LNCaP clone FGC (cell line): ENCODE data around the gene KEAP1.
A peak's percentile ranks its signal among the peaks of the same experiment; 100 is the strongest.

Experiments used
- DNase-seq: peaks from one replicate; pipeline ENCODE4 v3.0.0-alpha.2; 2011; ENCODE audit warnings: low read depth
- H3K4me3 ChIP-seq: 2 replicates; pipeline ENCODE4 v1.5.1; 2011; ENCODE audit warnings: mild to moderate bottlenecking, low read depth, low read length, control low read depth
- CTCF ChIP-seq: IDR thresholded peaks from 2 replicates; pipeline ENCODE4 v1.5.1; 2012; ENCODE audit warnings: mild to moderate bottlenecking; ENCODE audit not compliant: control insufficient read depth, insufficient read depth; ENCODE audit errors: extremely low read depth

KEAP1 gene

GRCh38 chr19:10516671-10517286 lies 13.6 kb upstream of the KEAP1 start:
- no peak for TF ChIP-seq CTCF
- DNase-seq = no peak
- H3K4me3 ChIP-seq = no peak overlapping the region

- DNase-seq = no peak
- no peak for TF ChIP-seq CTCF
- H3K4me3 ChIP-seq = no peak overlapping the region
These were observed 12.9 kb upstream of the KEAP1 start for GRCh38 chr19:10516064-10516385.

GRCh38 chr19:10514211-10515145 lies 11.3 kb upstream of the KEAP1 start:
- TF ChIP-seq CTCF = no peak
- no peak for DNase-seq
- H3K4me3 ChIP-seq = no peak overlapping the region

GRCh38 chr19:10513223-10513622 lies 10.1 kb upstream of the KEAP1 start:
- DNase-seq = no peak
- TF ChIP-seq CTCF = no peak
- no peak overlapping the region for H3K4me3 ChIP-seq

GRCh38 chr19:10510301-10510802 lies 7.2 kb upstream of the KEAP1 start:
- TF ChIP-seq CTCF = peak; percentile 23; the same call in 1 of the 2 replicates
- no peak for DNase-seq
- H3K4me3 ChIP-seq = no peak overlapping the region

GRCh38 chr19:10508707-10509106 lies 5.6 kb upstream of the KEAP1 start:
- no peak overlapping the region for H3K4me3 ChIP-seq
- DNase-seq = no peak
- no peak for TF ChIP-seq CTCF
